GM12878 (cell line): Measurements from ENCODE around the gene MANF. TPM values are rescaled to one million over a fixed set of nuclear protein-coding genes. Genes with fewer than 3 reads are reported as not detected.

ENCODE experiments used
- ATAC-seq: fragments of 200-7000 bp; cut with Tn5 transposase; 3 replicates; pipeline ENCODE4 v1.9.1; 2020; ENCODE audit warnings: mild to moderate bottlenecking, moderate library complexity
- BruUV-seq: library from RNA; stranded (reverse); fragments of 400-500 nt; replicated peaks from 2 replicates; lab custom pipeline; 2021; lab: Mats Ljungman, UMichigan
- CTCF ChIA-PET: fragments of 300-600 bp; sonication (Branson Sonifier 250); formaldehyde crosslinking; extraction: SDS; loops from one replicate; lab custom pipeline; 2021; ENCODE audit warnings: inconsistent platforms; lab: Yijun Ruan, JAX
- POLR2A ChIA-PET: fragments of 350-600 bp; formaldehyde crosslinking; extraction: SDS; loops from one replicate; lab custom pipeline; 2021; ENCODE audit warnings: inconsistent platforms; lab: Charles Lee
- RAD21 ChIA-PET: fragments of 300-600 bp; sonication (Branson Sonifier 250); formaldehyde crosslinking; loops from one replicate; lab custom pipeline; 2023; ENCODE audit warnings: antibody characterized with exemption; ENCODE audit not compliant: unreplicated experiment; lab: Charles Lee
- SMC1A ChIA-PET: fragments of 300-600 bp; sonication (Branson Sonifier 250); formaldehyde crosslinking; loops from one replicate; lab custom pipeline; 2023; ENCODE audit not compliant: unreplicated experiment, uncharacterized antibody; lab: Charles Lee
- DNase-seq: peaks from one replicate; pipeline ENCODE4 v3.0.0-alpha.2; 2011; ENCODE audit warnings: low read depth, low spot score
- FAIRE-seq: peaks from 3 replicates; lab custom pipeline; 2011; peaks lifted over from hg19 to GRCh38; lab: Jason Lieb, UNC
- H2AFZ ChIP-seq: 2 replicates; pipeline ENCODE4 v1.6.0; 2011; ENCODE audit warnings: low read depth, low read length, control low read depth; ENCODE audit not compliant: control insufficient read depth
- H3K27ac ChIP-seq: 2 replicates; pipeline ENCODE4 v1.5.1; 2011; ENCODE audit warnings: control low read depth; ENCODE audit not compliant: control insufficient read depth, insufficient read depth
- H3K27me3 ChIP-seq, 2 experiments: replicated peaks in 1 of 2; 2 replicates each; pipeline versions ENCODE4 v1.6.0 to v1.6.1; 2011; ENCODE audit warnings: low read length in 1 of 2; ENCODE audit not compliant: control insufficient read depth in 2 of 2, insufficient read depth in 2 of 2
- H3K36me3 ChIP-seq, 2 experiments: 2 replicates each; pipeline ENCODE4 v1.5.1; 2011; ENCODE audit warnings: low read length in 1 of 2; ENCODE audit not compliant: control insufficient read depth in 2 of 2, insufficient read depth in 2 of 2
- H3K4me1 ChIP-seq: 2 replicates; pipeline ENCODE4 v1.6.1; 2011; ENCODE audit warnings: mild to moderate bottlenecking, low read length, moderate library complexity, mixed read lengths; ENCODE audit not compliant: control insufficient read depth, insufficient read depth
- H3K4me2 ChIP-seq: 2 replicates; pipeline ENCODE4 v1.6.0; 2011; ENCODE audit warnings: control low read depth; ENCODE audit not compliant: control insufficient read depth, insufficient read depth
- H3K4me3 ChIP-seq: fragments of 200-600 bp; sonication (generic); 2 replicates; pipeline ENCODE4 v1.5.1; 2016
- H3K79me2 ChIP-seq: 2 replicates; pipeline ENCODE4 v1.6.0; 2011; ENCODE audit warnings: low read length; ENCODE audit not compliant: control insufficient read depth, insufficient read depth
- H3K9ac ChIP-seq: 2 replicates; pipeline ENCODE4 v1.8.0; 2011; ENCODE audit warnings: low read length, control low read depth, mixed read lengths; ENCODE audit not compliant: control insufficient read depth, insufficient read depth
- H3K9me3 ChIP-seq: replicated peaks from 3 replicates; pipeline ENCODE4 v1.5.1; 2011; ENCODE audit warnings: mild to moderate bottlenecking, low read length; ENCODE audit not compliant: control insufficient read depth, insufficient read depth
- H4K20me1 ChIP-seq: 2 replicates; pipeline ENCODE4 v1.6.0; 2011; ENCODE audit not compliant: control insufficient read depth, insufficient read depth
- CEBPB ChIP-seq, 2 experiments: fragments of 150-350 bp in 1 of 2; IDR thresholded peaks; 2 replicates each; pipeline ENCODE4 v1.6.1; 2012 to 2014; ENCODE audit warnings: low read depth in 2 of 2, low read length in 2 of 2, borderline replicate concordance in 1 of 2, inconsistent platforms in 1 of 2
- E2F4 ChIP-seq: IDR thresholded peaks from 2 replicates; pipeline ENCODE4 v1.6.1; 2012; ENCODE audit warnings: low read depth, low read length, improper control_type of control experiment
- EP300 ChIP-seq, 2 experiments: fragments of 150-350 bp in 1 of 2; IDR thresholded peaks; 2 replicates each; pipeline ENCODE4 v1.6.1; 2011 to 2012; ENCODE audit warnings: low read depth in 2 of 2, low read length in 2 of 2, borderline replicate concordance in 1 of 2, improper control_type of control experiment in 1 of 2, inconsistent platforms in 1 of 2; ENCODE audit not compliant: control insufficient read depth in 1 of 2
- FOXK2 ChIP-seq: fragments of 450-650 bp; IDR thresholded peaks from 2 replicates; pipeline ENCODE4 v1.6.1; 2017; ENCODE audit warnings: mild to moderate bottlenecking, moderate library complexity
- MTA2 ChIP-seq: fragments of 450-650 bp; IDR thresholded peaks from 2 replicates; pipeline ENCODE4 v1.6.1; 2016; ENCODE audit warnings: low read depth, mild to moderate bottlenecking, moderate library complexity
- NFIC ChIP-seq: IDR thresholded peaks from 2 replicates; pipeline ENCODE4 v1.6.1; 2012; ENCODE audit warnings: low read depth, mild to moderate bottlenecking, inconsistent platforms, low read length, moderate library complexity
- NKRF ChIP-seq: fragments of 450-650 bp; conservative IDR thresholded peaks from 2 replicates; pipeline ENCODE4 v1.6.1; 2017; ENCODE audit warnings: mild to moderate bottlenecking, moderate library complexity
- RBBP5 ChIP-seq: fragments of 200-600 bp; sonication (generic); conservative IDR thresholded peaks from 2 replicates; pipeline ENCODE4 v1.6.1; 2016
- SIX5 ChIP-seq: IDR thresholded peaks from 2 replicates; pipeline ENCODE4 v1.6.1; 2011; ENCODE audit warnings: mild to moderate bottlenecking, low read depth, low read length, moderate library complexity; ENCODE audit not compliant: severe bottlenecking
- SRF ChIP-seq, 2 experiments: IDR thresholded peaks; 2 replicates each; pipeline ENCODE4 v1.6.1; 2011; ENCODE audit warnings: low read depth in 2 of 2, low read length in 2 of 2, mild to moderate bottlenecking in 1 of 2, moderate library complexity in 1 of 2
- TBL1XR1 ChIP-seq: IDR thresholded peaks from 2 replicates; pipeline ENCODE4 v1.6.1; 2012; ENCODE audit warnings: low read depth, low read length, improper control_type of control experiment
- ZBTB4 ChIP-seq: fragments of 450-650 bp; formaldehyde crosslinking; IDR thresholded peaks from 2 replicates; pipeline ENCODE4 v1.4.0; 2022; ENCODE audit warnings: mild to moderate bottlenecking, moderate library complexity
- ZBTB40 ChIP-seq: fragments of 450-650 bp; IDR thresholded peaks from 2 replicates; pipeline ENCODE4 v1.6.1; 2016; ENCODE audit warnings: mild to moderate bottlenecking, moderate library complexity, borderline replicate concordance
- WGBS: methylation state at CpG from one replicate; pipeline ENCODE4 v1.1.6; 2016; ENCODE audit warnings: low lambda C conversion rate; ENCODE audit not compliant: insufficient replicate concordance, insufficient coverage; ENCODE audit errors: missing lambda C conversion rate; 5-methylcytosine and 5-hydroxymethylcytosine counted together
- in situ Hi-C: fragments of 300-500 bp; cut with MboI; formaldehyde crosslinking; loops from 9 replicates; pipeline ENCODE4 v1.14.3; 2018; ENCODE audit warnings: mixed read lengths
- intact Hi-C: fragments of 100-400 bp; cut with micrococcal nuclease; formaldehyde crosslinking; loops from one replicate; pipeline ENCODE4 v1.14.2; 2022; ENCODE audit not compliant: unreplicated experiment
- polyA plus RNA-seq, 11 experiments: library from polyadenylated mRNA; depleted of rRNA in 4 of 11; unstranded in 6 of 11; stranded (reverse) in 5 of 11; fragments of >200 nt; fragmentation: Nextera tagmentation in 4 of 11; fragmentation: Illumina TruSeq in 1 of 11; extraction: Ambion mirVana in 4 of 11; extraction: Trizol in 1 of 11; gene quantifications; 1 replicate in 1 of 11; 2 replicates in 10 of 11; pipeline versions ENCODE4 v1.2.1 to v1.2.3, GENCODE V29; 2011 to 2016; ENCODE audit warnings: inconsistent platforms in 2 of 11, missing spikeins in 2 of 11, low read depth in 1 of 11
- total RNA-seq, 4 experiments: library from RNA; depleted of rRNA in 3 of 4; stranded (reverse); fragments of >200 nt in 3 of 4; fragmentation: Illumina TruSeq in 1 of 4; extraction: Trizol in 1 of 4; gene quantifications; 2 replicates each; pipeline versions ENCODE4 v1.2.1 to v1.2.3, GENCODE V29; 2013 to 2021

Gene MANF
- total and polyA plus RNA-seq, 10 of the 15 experiments (the other 5 are each of a cell fraction or from before 2014, with no cell fraction given), result 22.0 to 120 (median 82.9) TPM

GRCh38 chr3:51355891-51356578 lies 29.1 kb upstream of the MANF start:
- no peak overlapping the region for H3K4me3 ChIP-seq
- no peaks in the 10 kb centered on the region for H3K4me1 ChIP-seq
- no peak overlapping the region for H3K9ac ChIP-seq
- ChIA-PET CTCF (no interaction called here), POLR2A (no interaction called here), SMC1A (no interaction called here), RAD21 (no interaction called here)
- peaks cover 0 to 2% of the 10 kb centered on the region in 2 experiments; a peak in 1 of 4 replicates for H3K27me3 ChIP-seq
- H3K9me3 ChIP-seq, result no peaks in the 10 kb centered on the region
- ATAC-seq, result no peak
- H3K79me2 ChIP-seq, result no peaks in the 10 kb centered on the region
- TF ChIP-seq CEBPB (IDR thresholded peaks at IDR 0.05; ENCODE audit: borderline replicate concordance in 1 of 2, low read depth in 2 of 2, low read length in 2 of 2) (no peak), SIX5 (no peak), FOXK2 (no peak), NFIC (no peak), EP300 (IDR thresholded peaks at IDR 0.05; ENCODE audit: borderline replicate concordance in 1 of 2, control insufficient read depth in 1 of 2, low read depth in 2 of 2, low read length in 2 of 2) (no peak), RBBP5 (no peak), ZBTB4 (CRISPR knock-in tag) (no peak), NKRF (no peak), MTA2 (no peak), SRF (IDR thresholded peaks at IDR 0.05; ENCODE audit: low read depth in 2 of 2, low read length in 2 of 2) (no peak), E2F4 (no peak), ZBTB40 (no peak), TBL1XR1 (no peak)
- in situ Hi-C loops (no loop called here), intact Hi-C loops (no loop called here)
- no peaks in the 10 kb centered on the region for H3K36me3 ChIP-seq
- no peak overlapping the region for H2AFZ ChIP-seq
- DNase-seq, result no peak
- BruUV-seq, result no TSS peak
- WGBS, result 47% methylated on average over 8 of the region's 8 CpGs
- FAIRE-seq, result no peak
- no peaks in the 10 kb centered on the region for H4K20me1 ChIP-seq
- H3K4me2 ChIP-seq, result no peak overlapping the region
- H3K27ac ChIP-seq, result no peak overlapping the region
